HCT116 (cell line): Measurements from ENCODE around the gene MEF2B. TPM values are rescaled to one million over a fixed set of nuclear protein-coding genes. Genes with fewer than 3 reads are reported as not detected.

Experiments used
- ATAC-seq: fragments of 200-7000 bp; cut with Tn5 transposase; 2 replicates; pipeline ENCODE4 v1.9.1; 2020; ENCODE audit warnings: mild to moderate bottlenecking, moderate library complexity
- BruUV-seq: library from RNA; stranded (reverse); fragments of 400-500 nt; replicated peaks from 2 replicates; lab custom pipeline; 2021; lab: Mats Ljungman, UMichigan
- CTCF ChIA-PET: fragments of 300-600 bp; sonication (Branson Sonifier 250); formaldehyde crosslinking; loops from one replicate; lab custom pipeline; 2021; ENCODE audit warnings: antibody characterized with exemption; lab: Charles Lee
- POLR2A ChIA-PET: fragments of 300-600, 350-600 bp; sonication (Branson Sonifier 250); formaldehyde crosslinking; loops from one replicate; lab custom pipeline; 2021; ENCODE audit warnings: antibody characterized with exemption; lab: Charles Lee
- RAD21 ChIA-PET, 2 experiments: fragments of 300-600 bp; sonication (Branson Sonifier 250); formaldehyde crosslinking; loops; one replicate each; lab custom pipeline; 2023; ENCODE audit warnings: low total read pairs in 2 of 2; ENCODE audit not compliant: uncharacterized antibody in 2 of 2, unreplicated experiment in 2 of 2, low non-redundant PET in 1 of 2; lab: Charles Lee
- DNase-seq: peaks from one replicate; pipeline ENCODE4 v3.0.0-alpha.2; 2010; ENCODE audit warnings: low read depth, low spot score
- H2AFZ ChIP-seq: fragments of 200-600 bp; shearing (Covaris generic), sonication (generic); 2 replicates; pipeline ENCODE4 v1.6.1; 2017; ENCODE audit warnings: low read depth, mixed run types, mixed read lengths, antibody characterized with exemption, low read length; ENCODE audit not compliant: poor library complexity, severe bottlenecking
- H3K27ac ChIP-seq: 2 replicates; pipeline ENCODE4 v1.5.1; 2012; ENCODE audit warnings: low read depth, low read length
- H3K27me3 ChIP-seq: fragments of 200-600 bp; sonication (generic); 2 replicates; pipeline ENCODE4 v1.6.1; 2016; ENCODE audit warnings: mixed run types, low read length, mixed read lengths; ENCODE audit not compliant: insufficient read depth
- H3K36me3 ChIP-seq, 2 experiments: fragments of 200-500 bp in 1 of 2; fragments of 200-600 bp in 1 of 2; sonication (Bioruptor generic) in 1 of 2; sonication (generic) in 1 of 2; 2 replicates each; pipeline versions ENCODE4 v1.5.1 to v1.6.1; 2014 to 2016; ENCODE audit warnings: low read length in 2 of 2, inconsistent platforms in 1 of 2, mixed read lengths in 1 of 2, mixed run types in 1 of 2; ENCODE audit not compliant: insufficient read depth in 2 of 2, control insufficient read depth in 1 of 2
- H3K4me1 ChIP-seq, 2 experiments: fragments of 200-600 bp in 1 of 2; sonication (generic) in 1 of 2; 2 replicates each; pipeline versions ENCODE4 v1.5.1 to v1.6.1; 2012 to 2017; ENCODE audit warnings: low read length in 2 of 2, inconsistent platforms in 1 of 2, mild to moderate bottlenecking in 1 of 2, mixed read lengths in 1 of 2, mixed run types in 1 of 2, moderate library complexity in 1 of 2; ENCODE audit not compliant: insufficient read depth in 2 of 2, control insufficient read depth in 1 of 2
- H3K4me2 ChIP-seq: fragments of 200-600 bp; sonication (generic); 2 replicates; pipeline ENCODE4 v1.6.1; 2017; ENCODE audit warnings: mixed run types, low read length, mixed read lengths
- H3K4me3 ChIP-seq, 2 experiments: fragments of 200-600 bp in 1 of 2; sonication (generic) in 1 of 2; replicated peaks in 1 of 2; 2 replicates each; pipeline ENCODE4 v1.5.1; 2011 to 2016; ENCODE audit warnings: low read length in 2 of 2, control low read depth in 1 of 2, low read depth in 1 of 2, mild to moderate bottlenecking in 1 of 2, mixed read lengths in 1 of 2, mixed run types in 1 of 2
- H3K79me2 ChIP-seq: fragments of 200-600 bp; sonication (generic); 2 replicates; pipeline ENCODE4 v1.6.1; 2017; ENCODE audit warnings: mild to moderate bottlenecking, mixed run types, low read length, moderate library complexity, mixed read lengths; ENCODE audit not compliant: insufficient read depth
- H3K9ac ChIP-seq: fragments of 200-600 bp; sonication (generic); 2 replicates; pipeline ENCODE4 v1.6.1; 2016; ENCODE audit warnings: low read length, mixed read lengths
- H3K9me2 ChIP-seq: fragments of 200-600 bp; sonication (generic), shearing (Covaris generic); 2 replicates; pipeline ENCODE4 v1.6.1; 2017; ENCODE audit warnings: mixed run types, mild to moderate bottlenecking, moderate library complexity; ENCODE audit not compliant: insufficient read depth
- H3K9me3 ChIP-seq, 2 experiments: fragments of 200-500 bp in 1 of 2; fragments of 200-600 bp in 1 of 2; sonication (Bioruptor generic) in 1 of 2; sonication (generic) in 1 of 2; 2 replicates each; pipeline ENCODE4 v1.6.1; 2014 to 2017; ENCODE audit warnings: low read length in 2 of 2, mixed read lengths in 2 of 2, inconsistent platforms in 1 of 2, low read depth in 1 of 2, mild to moderate bottlenecking in 1 of 2, mixed run types in 1 of 2, moderate library complexity in 1 of 2; ENCODE audit not compliant: control insufficient read depth in 1 of 2, insufficient read depth in 1 of 2
- H4K20me1 ChIP-seq: fragments of 200-600 bp; sonication (generic), shearing (Covaris generic); 2 replicates; pipeline ENCODE4 v1.6.1; 2017; ENCODE audit warnings: mixed run types, mild to moderate bottlenecking, moderate library complexity; ENCODE audit not compliant: insufficient read depth
- ATF3 ChIP-seq: IDR thresholded peaks from 2 replicates; pipeline ENCODE4 v1.6.1; 2012
- EZH2phosphoT487 ChIP-seq: fragments of 200-600 bp; IDR thresholded peaks from 2 replicates; pipeline ENCODE4 v1.6.1; 2018; ENCODE audit warnings: antibody characterized with exemption, borderline replicate concordance
- POLR2A ChIP-seq: IDR thresholded peaks from 2 replicates; pipeline ENCODE4 v1.7.0; 2011; ENCODE audit warnings: borderline replicate concordance; ENCODE audit not compliant: insufficient read depth, insufficient read length; ENCODE audit errors: extremely low read depth
- YY1 ChIP-seq: IDR thresholded peaks from 2 replicates; pipeline ENCODE4 v1.6.1; 2011; ENCODE audit warnings: low read length, low read depth, moderate library complexity, mild to moderate bottlenecking; ENCODE audit not compliant: insufficient replicate concordance; ENCODE audit errors: extremely low read depth
- ZBTB33 ChIP-seq: IDR thresholded peaks from 2 replicates; pipeline ENCODE4 v1.6.1; 2011; ENCODE audit warnings: mild to moderate bottlenecking, low read length, moderate library complexity; ENCODE audit not compliant: insufficient replicate concordance; ENCODE audit errors: extremely low read depth
- ZNF274 ChIP-seq: fragments of 200-500 bp; sonication (Bioruptor generic); IDR thresholded peaks from 2 replicates; pipeline ENCODE4 v1.6.1; 2014; ENCODE audit warnings: mild to moderate bottlenecking, low read depth, low read length, inconsistent platforms
- intact Hi-C: fragments of 100-400 bp; cut with micrococcal nuclease; formaldehyde crosslinking; loops from 2 replicates; pipeline ENCODE4 v1.10.0; 2022
- total RNA-seq: library from RNA; stranded (reverse); gene quantifications from one replicate; pipeline ENCODE4 v1.2.1, GENCODE V29; 2021; ENCODE audit not compliant: unreplicated experiment
- TF ChIP-seq, protein P1 (sequence below): IDR thresholded peaks from 2 replicates; pipeline ENCODE4 v1.6.1; 2012; ENCODE audit warnings: low read depth

The MEF2B gene
- total RNA-seq, 1 experiment from 2014 or later = 7.9 TPM

- Histone ChIP-seq H3K27ac (peak overlapping the region; percentile 75), H3K9me3 (no peaks in the 10 kb centered on the region), H3K27me3 (no peaks in the 10 kb centered on the region), H3K9ac (peak overlapping the region; percentile 97)
- intact Hi-C loops = no loop called here
- DNase-seq = no peak
- ATAC-seq = no peak
- BruUV-seq = TSS peak; percentile 10
- TF ChIP-seq ATF3 = no peak
- TF ChIP-seq YY1 = no peak
- no peak for TF ChIP-seq EZH2phosphoT487
- no peak for TF ChIP-seq ZBTB33
- no peak for TF ChIP-seq POLR2A
- TF ChIP-seq, protein P1, sequence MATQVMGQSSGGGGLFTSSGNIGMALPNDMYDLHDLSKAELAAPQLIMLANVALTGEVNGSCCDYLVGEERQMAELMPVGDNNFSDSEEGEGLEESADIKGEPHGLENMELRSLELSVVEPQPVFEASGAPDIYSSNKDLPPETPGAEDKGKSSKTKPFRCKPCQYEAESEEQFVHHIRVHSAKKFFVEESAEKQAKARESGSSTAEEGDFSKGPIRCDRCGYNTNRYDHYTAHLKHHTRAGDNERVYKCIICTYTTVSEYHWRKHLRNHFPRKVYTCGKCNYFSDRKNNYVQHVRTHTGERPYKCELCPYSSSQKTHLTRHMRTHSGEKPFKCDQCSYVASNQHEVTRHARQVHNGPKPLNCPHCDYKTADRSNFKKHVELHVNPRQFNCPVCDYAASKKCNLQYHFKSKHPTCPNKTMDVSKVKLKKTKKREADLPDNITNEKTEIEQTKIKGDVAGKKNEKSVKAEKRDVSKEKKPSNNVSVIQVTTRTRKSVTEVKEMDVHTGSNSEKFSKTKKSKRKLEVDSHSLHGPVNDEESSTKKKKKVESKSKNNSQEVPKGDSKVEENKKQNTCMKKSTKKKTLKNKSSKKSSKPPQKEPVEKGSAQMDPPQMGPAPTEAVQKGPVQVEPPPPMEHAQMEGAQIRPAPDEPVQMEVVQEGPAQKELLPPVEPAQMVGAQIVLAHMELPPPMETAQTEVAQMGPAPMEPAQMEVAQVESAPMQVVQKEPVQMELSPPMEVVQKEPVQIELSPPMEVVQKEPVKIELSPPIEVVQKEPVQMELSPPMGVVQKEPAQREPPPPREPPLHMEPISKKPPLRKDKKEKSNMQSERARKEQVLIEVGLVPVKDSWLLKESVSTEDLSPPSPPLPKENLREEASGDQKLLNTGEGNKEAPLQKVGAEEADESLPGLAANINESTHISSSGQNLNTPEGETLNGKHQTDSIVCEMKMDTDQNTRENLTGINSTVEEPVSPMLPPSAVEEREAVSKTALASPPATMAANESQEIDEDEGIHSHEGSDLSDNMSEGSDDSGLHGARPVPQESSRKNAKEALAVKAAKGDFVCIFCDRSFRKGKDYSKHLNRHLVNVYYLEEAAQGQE = no peak
- no peak for TF ChIP-seq ZNF274
- TF ChIP-seq, all 23 proteins: peak for 0
- Histone ChIP-seq H3K36me3 (peaks cover 8 to 11% of the 10 kb centered on the region in 2 experiments; a peak in 3 of 4 replicates), H4K20me1 (no peaks in the 10 kb centered on the region), H3K4me2 (peak overlapping the region; percentile 96), H3K4me1 (peaks cover 10 to 27% of the 10 kb centered on the region in 2 experiments; a peak in 3 of 4 replicates), H3K9me2 (no peaks in the 10 kb centered on the region), H3K4me3 (peak overlapping the region; percentile 78 to 96), H2AFZ (no peak overlapping the region), H3K79me2 (peaks cover 22% of the 10 kb centered on the region)
- CTCF ChIA-PET = interaction anchor here (1.0 to 1.4 kb wide), 3 partner anchors 16 to 288 kb away, joined by 3 read pairs; no protein-coding TSS in a partner anchor
- POLR2A ChIA-PET = interaction anchor here (1.6 kb wide), 1 partner anchor 9 kb away, joined by 15 read pairs; no protein-coding TSS in a partner anchor
- RAD21 ChIA-PET = no interaction called here
Measured at GRCh38 chr19:19201697-19202630, 31.9 kb upstream of the MEF2B start.
